ENCODE results near the gene PDSS2.
A peak's percentile ranks its signal among the peaks of the same experiment; 100 is the strongest.

Gene PDSS2

DNA sequence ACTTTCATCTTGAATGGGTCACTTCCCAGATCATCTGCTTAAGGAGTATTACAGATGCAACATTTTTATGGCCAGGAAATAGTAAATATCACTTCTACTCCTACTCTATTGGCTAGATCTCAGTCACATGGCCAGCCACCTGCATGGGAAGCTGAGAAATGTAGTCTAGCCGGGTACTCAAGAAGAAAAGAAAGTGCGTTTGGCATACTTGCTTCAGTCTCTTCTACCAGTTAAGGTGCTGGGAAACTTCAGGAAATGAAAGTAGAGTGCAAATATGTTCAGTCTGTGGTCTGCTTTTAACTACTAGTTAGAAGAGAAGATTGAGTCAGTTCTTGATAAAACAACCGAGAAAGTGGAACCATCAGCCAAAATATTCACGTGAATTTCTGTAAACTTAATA, 129.2 kb downstream of the PDSS2 start:
- no peak overlapping the region for H3K4me3 ChIP-seq (ENCODE audit: low read depth, low read length)
- no peak for DNase-seq (ENCODE audit: low read depth)
- TF ChIP-seq, protein P1, sequence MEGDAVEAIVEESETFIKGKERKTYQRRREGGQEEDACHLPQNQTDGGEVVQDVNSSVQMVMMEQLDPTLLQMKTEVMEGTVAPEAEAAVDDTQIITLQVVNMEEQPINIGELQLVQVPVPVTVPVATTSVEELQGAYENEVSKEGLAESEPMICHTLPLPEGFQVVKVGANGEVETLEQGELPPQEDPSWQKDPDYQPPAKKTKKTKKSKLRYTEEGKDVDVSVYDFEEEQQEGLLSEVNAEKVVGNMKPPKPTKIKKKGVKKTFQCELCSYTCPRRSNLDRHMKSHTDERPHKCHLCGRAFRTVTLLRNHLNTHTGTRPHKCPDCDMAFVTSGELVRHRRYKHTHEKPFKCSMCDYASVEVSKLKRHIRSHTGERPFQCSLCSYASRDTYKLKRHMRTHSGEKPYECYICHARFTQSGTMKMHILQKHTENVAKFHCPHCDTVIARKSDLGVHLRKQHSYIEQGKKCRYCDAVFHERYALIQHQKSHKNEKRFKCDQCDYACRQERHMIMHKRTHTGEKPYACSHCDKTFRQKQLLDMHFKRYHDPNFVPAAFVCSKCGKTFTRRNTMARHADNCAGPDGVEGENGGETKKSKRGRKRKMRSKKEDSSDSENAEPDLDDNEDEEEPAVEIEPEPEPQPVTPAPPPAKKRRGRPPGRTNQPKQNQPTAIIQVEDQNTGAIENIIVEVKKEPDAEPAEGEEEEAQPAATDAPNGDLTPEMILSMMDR (IDR thresholded peaks at IDR 0.05; ENCODE audit: low read depth, low read length) = no peak
- TF ChIP-seq MAX (IDR thresholded peaks at IDR 0.05; ENCODE audit: low read depth, low read length) = peak; percentile 22; the same call in 1 of the 2 replicates

- no peak for DNase-seq (ENCODE audit: low read depth)
- no peak for TF ChIP-seq MAX (IDR thresholded peaks at IDR 0.05; ENCODE audit: low read depth, low read length)
- no peak for TF ChIP-seq MYC (IDR thresholded peaks at IDR 0.05; ENCODE audit: low read depth, low read length)
- TF ChIP-seq POLR2A (IDR thresholded peaks at IDR 0.05; ENCODE audit: extremely low read depth, insufficient read length) = no peak
- TF ChIP-seq, protein P1 (IDR thresholded peaks at IDR 0.05; ENCODE audit: low read depth, low read length) = no peak
- H3K4me3 ChIP-seq (ENCODE audit: low read depth, low read length) = no peak overlapping the region
Measured at GRCh38 chr6:107329063-107329860, 130.1 kb downstream of the PDSS2 start.

GRCh38 chr6:107328081-107328480, 131.3 kb downstream of the PDSS2 start:
- no peak overlapping the region for H3K4me3 ChIP-seq (ENCODE audit: low read depth, low read length)

DNA sequence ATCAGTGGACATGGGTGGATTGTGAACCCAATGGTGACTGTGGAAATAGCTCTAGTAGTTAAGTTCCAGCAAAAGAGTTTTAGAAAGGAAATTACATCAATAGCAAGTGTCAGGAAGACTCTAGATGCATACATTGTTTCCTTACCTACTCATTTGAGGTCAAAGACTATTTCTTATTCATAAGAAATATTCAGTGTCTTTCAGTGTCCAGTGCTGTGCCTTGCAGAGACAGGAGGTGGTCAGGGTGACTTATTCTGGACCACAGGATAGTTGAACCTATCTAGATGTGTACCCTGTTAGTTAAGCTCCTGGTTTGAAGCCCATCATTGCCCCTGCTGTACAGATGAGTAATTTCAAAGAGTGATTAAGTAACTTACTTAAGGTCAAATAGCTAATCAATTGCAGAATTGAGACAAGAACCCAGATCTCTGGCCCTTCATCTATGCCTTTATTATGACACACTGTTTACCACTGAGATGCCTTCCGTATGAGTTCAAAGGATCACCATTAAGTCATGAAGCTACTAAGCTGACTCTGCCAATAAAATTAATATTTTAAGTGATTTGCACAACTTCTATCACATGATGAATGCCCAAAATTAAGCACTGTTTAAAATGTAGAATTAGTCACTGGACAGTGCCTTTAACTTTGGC, 136.1 kb downstream of the PDSS2 start:
- H3K4me3 ChIP-seq (ENCODE audit: low read depth, low read length) = no peak overlapping the region
- TF ChIP-seq POLR2A (IDR thresholded peaks at IDR 0.05; ENCODE audit: extremely low read depth, insufficient read length) = no peak
- TF ChIP-seq, protein P1 (IDR thresholded peaks at IDR 0.05; ENCODE audit: low read depth, low read length) = no peak
- TF ChIP-seq MYC (IDR thresholded peaks at IDR 0.05; ENCODE audit: low read depth, low read length) = no peak
- TF ChIP-seq MAX (IDR thresholded peaks at IDR 0.05; ENCODE audit: low read depth, low read length) = no peak
- no peak for DNase-seq (ENCODE audit: low read depth)

More at GRCh38 chr6:107328081-107328480, 131.3 kb downstream of the PDSS2 start:
- no peak for TF ChIP-seq MYC (IDR thresholded peaks at IDR 0.05; ENCODE audit: low read depth, low read length)
- TF ChIP-seq MAX (IDR thresholded peaks at IDR 0.05; ENCODE audit: low read depth, low read length) = no peak
- no peak for TF ChIP-seq POLR2A (IDR thresholded peaks at IDR 0.05; ENCODE audit: extremely low read depth, insufficient read length)
- TF ChIP-seq, protein P1 (IDR thresholded peaks at IDR 0.05; ENCODE audit: low read depth, low read length) = no peak
- DNase-seq (ENCODE audit: low read depth) = no peak

- TF ChIP-seq MAX (IDR thresholded peaks at IDR 0.05; ENCODE audit: low read depth, low read length) (no peak), POLR2A (IDR thresholded peaks at IDR 0.05; ENCODE audit: extremely low read depth, insufficient read length) (no peak), MYC (IDR thresholded peaks at IDR 0.05; ENCODE audit: low read depth, low read length) (no peak)
- TF ChIP-seq, protein P1 (IDR thresholded peaks at IDR 0.05; ENCODE audit: low read depth, low read length) = no peak
- no peak for DNase-seq (ENCODE audit: low read depth)
- no peak overlapping the region for H3K4me3 ChIP-seq (ENCODE audit: low read depth, low read length)
Measured at GRCh38 chr6:107321793-107322192, 137.6 kb downstream of the PDSS2 start.
